HepG2 (cell line): Measurements from ENCODE around the gene AIFM1.

Experiments used
- GTF2F1 ChIP-seq: fragments of 150-350 bp; IDR thresholded peaks from 2 replicates; pipeline ENCODE4 v1.6.1; 2014; ENCODE audit warnings: low read length
- PITX1 ChIP-seq: sonication (generic); formaldehyde crosslinking; IDR thresholded peaks from 2 replicates; pipeline ENCODE4 v1.5.1; 2020; ENCODE audit warnings: mild to moderate bottlenecking, missing genetic modification reagents
- POLR2A ChIP-seq, 2 experiments: IDR thresholded peaks; 2 replicates each; pipeline ENCODE4 v1.6.1; 2011; ENCODE audit warnings: low read depth in 2 of 2, low read length in 2 of 2, mild to moderate bottlenecking in 1 of 2, moderate library complexity in 1 of 2; ENCODE audit not compliant: insufficient read depth in 1 of 2
- POLR2AphosphoS5 ChIP-seq: IDR thresholded peaks from 2 replicates; pipeline ENCODE4 v1.6.1; 2012; ENCODE audit warnings: low read depth, low read length
- ZNF749 ChIP-seq: sonication (generic); formaldehyde crosslinking; IDR thresholded peaks from 2 replicates; pipeline ENCODE4 v1.8.0; 2022; ENCODE audit warnings: mild to moderate bottlenecking, missing genetic modification reagents, moderate library complexity, borderline replicate concordance
- ZNF775 ChIP-seq: sonication (generic); formaldehyde crosslinking; IDR thresholded peaks from 2 replicates; pipeline ENCODE4 v1.4.0; 2020; ENCODE audit warnings: missing genetic modification reagents, mild to moderate bottlenecking, moderate library complexity, borderline replicate concordance
- TF ChIP-seq, protein P1 (sequence below): sonication (generic); formaldehyde crosslinking; IDR thresholded peaks from 2 replicates; pipeline ENCODE4 v1.5.0; 2020; ENCODE audit warnings: mild to moderate bottlenecking, missing genetic modification reagents, borderline replicate concordance
- TF ChIP-seq, protein P2 (sequence below): sonication (generic); formaldehyde crosslinking; IDR thresholded peaks from 2 replicates; pipeline ENCODE4 v1.5.0; 2020; ENCODE audit warnings: mild to moderate bottlenecking, missing genetic modification reagents, moderate library complexity
- TF ChIP-seq, protein P3 (sequence below): sonication (generic); formaldehyde crosslinking; conservative IDR thresholded peaks from 2 replicates; pipeline ENCODE4 v1.8.0; 2022; ENCODE audit warnings: low read depth, missing genetic modification reagents
- TF ChIP-seq, protein P4 (sequence below): sonication (generic); formaldehyde crosslinking; IDR thresholded peaks from 2 replicates; pipeline ENCODE4 v1.4.0; 2020; ENCODE audit warnings: missing genetic modification reagents
- TF ChIP-seq, protein P5 (sequence below): sonication (generic); formaldehyde crosslinking; IDR thresholded peaks from 2 replicates; pipeline ENCODE4 v1.4.0; 2020; ENCODE audit warnings: missing genetic modification reagents
- TF ChIP-seq, protein P6 (sequence below): sonication (generic); formaldehyde crosslinking; IDR thresholded peaks from 2 replicates; pipeline ENCODE4 v1.4.0; 2020; ENCODE audit warnings: mild to moderate bottlenecking, missing genetic modification reagents

DNA sequence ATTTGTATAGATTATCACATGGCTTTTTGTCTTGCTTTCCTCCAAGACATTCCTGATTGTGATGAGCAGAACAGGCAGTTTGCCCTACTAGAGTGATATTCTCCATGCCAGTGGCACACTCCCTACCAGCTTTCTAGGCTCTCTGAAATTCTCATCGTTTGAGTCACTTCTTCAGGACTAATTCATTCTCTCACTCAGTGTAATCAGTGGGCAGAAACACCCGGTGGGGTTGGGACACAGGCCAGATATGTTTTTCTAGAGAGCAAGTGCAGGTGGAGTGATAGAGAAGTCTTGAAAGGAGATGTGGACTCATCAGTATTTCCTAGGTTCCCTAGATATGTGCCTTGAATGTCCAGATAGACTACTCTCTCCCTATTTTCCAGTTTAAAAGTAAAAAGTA lies 19.2 kb upstream of the AIFM1 start:
- TF ChIP-seq, protein P1, sequence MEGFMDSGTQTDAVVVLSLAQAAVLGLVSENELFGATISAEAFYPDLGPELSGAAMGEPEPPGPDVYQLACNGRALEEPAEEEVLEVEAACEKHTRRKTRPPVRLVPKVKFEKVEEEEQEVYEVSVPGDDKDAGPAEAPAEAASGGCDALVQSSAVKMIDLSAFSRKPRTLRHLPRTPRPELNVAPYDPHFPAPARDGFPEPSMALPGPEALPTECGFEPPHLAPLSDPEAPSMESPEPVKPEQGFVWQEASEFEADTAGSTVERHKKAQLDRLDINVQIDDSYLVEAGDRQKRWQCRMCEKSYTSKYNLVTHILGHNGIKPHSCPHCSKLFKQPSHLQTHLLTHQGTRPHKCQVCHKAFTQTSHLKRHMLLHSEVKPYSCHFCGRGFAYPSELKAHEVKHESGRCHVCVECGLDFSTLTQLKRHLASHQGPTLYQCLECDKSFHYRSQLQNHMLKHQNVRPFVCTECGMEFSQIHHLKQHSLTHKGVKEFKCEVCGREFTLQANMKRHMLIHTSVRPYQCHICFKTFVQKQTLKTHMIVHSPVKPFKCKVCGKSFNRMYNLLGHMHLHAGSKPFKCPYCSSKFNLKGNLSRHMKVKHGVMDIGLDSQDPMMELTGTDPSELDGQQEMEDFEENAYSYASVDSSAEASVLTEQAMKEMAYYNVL (CRISPR knock-in tag) = no peak
- TF ChIP-seq, protein P2, sequence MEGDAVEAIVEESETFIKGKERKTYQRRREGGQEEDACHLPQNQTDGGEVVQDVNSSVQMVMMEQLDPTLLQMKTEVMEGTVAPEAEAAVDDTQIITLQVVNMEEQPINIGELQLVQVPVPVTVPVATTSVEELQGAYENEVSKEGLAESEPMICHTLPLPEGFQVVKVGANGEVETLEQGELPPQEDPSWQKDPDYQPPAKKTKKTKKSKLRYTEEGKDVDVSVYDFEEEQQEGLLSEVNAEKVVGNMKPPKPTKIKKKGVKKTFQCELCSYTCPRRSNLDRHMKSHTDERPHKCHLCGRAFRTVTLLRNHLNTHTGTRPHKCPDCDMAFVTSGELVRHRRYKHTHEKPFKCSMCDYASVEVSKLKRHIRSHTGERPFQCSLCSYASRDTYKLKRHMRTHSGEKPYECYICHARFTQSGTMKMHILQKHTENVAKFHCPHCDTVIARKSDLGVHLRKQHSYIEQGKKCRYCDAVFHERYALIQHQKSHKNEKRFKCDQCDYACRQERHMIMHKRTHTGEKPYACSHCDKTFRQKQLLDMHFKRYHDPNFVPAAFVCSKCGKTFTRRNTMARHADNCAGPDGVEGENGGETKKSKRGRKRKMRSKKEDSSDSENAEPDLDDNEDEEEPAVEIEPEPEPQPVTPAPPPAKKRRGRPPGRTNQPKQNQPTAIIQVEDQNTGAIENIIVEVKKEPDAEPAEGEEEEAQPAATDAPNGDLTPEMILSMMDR (CRISPR knock-in tag) = no peak
- TF ChIP-seq, protein P3, sequence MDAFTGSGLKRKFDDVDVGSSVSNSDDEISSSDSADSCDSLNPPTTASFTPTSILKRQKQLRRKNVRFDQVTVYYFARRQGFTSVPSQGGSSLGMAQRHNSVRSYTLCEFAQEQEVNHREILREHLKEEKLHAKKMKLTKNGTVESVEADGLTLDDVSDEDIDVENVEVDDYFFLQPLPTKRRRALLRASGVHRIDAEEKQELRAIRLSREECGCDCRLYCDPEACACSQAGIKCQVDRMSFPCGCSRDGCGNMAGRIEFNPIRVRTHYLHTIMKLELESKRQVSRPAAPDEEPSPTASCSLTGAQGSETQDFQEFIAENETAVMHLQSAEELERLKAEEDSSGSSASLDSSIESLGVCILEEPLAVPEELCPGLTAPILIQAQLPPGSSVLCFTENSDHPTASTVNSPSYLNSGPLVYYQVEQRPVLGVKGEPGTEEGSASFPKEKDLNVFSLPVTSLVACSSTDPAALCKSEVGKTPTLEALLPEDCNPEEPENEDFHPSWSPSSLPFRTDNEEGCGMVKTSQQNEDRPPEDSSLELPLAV (CRISPR knock-in tag) = no peak
- TF ChIP-seq ZNF749 (CRISPR knock-in tag) = no peak
- no peak for TF ChIP-seq POLR2A (IDR thresholded peaks at IDR 0.05; ENCODE audit: insufficient read depth in 1 of 2, low read depth in 2 of 2, low read length in 2 of 2)
- no peak for TF ChIP-seq PITX1 (CRISPR knock-in tag)
- TF ChIP-seq, protein P4, sequence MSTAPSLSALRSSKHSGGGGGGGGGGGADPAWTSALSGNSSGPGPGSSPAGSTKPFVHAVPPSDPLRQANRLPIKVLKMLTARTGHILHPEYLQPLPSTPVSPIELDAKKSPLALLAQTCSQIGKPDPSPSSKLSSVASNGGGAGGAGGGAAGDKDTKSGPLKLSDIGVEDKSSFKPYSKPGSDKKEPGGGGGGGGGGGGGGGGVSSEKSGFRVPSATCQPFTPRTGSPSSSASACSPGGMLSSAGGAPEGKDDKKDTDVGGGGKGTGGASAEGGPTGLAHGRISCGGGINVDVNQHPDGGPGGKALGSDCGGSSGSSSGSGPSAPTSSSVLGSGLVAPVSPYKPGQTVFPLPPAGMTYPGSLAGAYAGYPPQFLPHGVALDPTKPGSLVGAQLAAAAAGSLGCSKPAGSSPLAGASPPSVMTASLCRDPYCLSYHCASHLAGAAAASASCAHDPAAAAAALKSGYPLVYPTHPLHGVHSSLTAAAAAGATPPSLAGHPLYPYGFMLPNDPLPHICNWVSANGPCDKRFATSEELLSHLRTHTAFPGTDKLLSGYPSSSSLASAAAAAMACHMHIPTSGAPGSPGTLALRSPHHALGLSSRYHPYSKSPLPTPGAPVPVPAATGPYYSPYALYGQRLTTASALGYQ (CRISPR knock-in tag) = no peak
- TF ChIP-seq ZNF775 (CRISPR knock-in tag) = no peak
- TF ChIP-seq, protein P5, sequence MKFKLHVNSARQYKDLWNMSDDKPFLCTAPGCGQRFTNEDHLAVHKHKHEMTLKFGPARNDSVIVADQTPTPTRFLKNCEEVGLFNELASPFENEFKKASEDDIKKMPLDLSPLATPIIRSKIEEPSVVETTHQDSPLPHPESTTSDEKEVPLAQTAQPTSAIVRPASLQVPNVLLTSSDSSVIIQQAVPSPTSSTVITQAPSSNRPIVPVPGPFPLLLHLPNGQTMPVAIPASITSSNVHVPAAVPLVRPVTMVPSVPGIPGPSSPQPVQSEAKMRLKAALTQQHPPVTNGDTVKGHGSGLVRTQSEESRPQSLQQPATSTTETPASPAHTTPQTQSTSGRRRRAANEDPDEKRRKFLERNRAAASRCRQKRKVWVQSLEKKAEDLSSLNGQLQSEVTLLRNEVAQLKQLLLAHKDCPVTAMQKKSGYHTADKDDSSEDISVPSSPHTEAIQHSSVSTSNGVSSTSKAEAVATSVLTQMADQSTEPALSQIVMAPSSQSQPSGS = no peak
- TF ChIP-seq GTF2F1 = no peak
- TF ChIP-seq, protein P6, sequence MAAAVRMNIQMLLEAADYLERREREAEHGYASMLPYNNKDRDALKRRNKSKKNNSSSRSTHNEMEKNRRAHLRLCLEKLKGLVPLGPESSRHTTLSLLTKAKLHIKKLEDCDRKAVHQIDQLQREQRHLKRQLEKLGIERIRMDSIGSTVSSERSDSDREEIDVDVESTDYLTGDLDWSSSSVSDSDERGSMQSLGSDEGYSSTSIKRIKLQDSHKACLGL = no peak
- TF ChIP-seq POLR2AphosphoS5 = no peak
